Activated CD4-positive, alpha-beta T cell treated with anti-CD3 and anti-CD28 coated beads, Interleukin-2, amount 50 U/mL, for 4 hours (primary cell): ENCODE results near the gene ARFRP1.
A peak's percentile ranks its signal among the peaks of the same experiment; 100 is the strongest.
"Not testable (repeated sequence)": the region's sequence is repeated elsewhere in the genome, so short reads cannot be mapped to it uniquely, and the experiment has no call there.

ENCODE experiments used
- DNase-seq, 2 experiments: peaks; one replicate each; pipeline ENCODE4 v3.0.0-alpha.2; 2020

The ARFRP1 gene

DNA sequence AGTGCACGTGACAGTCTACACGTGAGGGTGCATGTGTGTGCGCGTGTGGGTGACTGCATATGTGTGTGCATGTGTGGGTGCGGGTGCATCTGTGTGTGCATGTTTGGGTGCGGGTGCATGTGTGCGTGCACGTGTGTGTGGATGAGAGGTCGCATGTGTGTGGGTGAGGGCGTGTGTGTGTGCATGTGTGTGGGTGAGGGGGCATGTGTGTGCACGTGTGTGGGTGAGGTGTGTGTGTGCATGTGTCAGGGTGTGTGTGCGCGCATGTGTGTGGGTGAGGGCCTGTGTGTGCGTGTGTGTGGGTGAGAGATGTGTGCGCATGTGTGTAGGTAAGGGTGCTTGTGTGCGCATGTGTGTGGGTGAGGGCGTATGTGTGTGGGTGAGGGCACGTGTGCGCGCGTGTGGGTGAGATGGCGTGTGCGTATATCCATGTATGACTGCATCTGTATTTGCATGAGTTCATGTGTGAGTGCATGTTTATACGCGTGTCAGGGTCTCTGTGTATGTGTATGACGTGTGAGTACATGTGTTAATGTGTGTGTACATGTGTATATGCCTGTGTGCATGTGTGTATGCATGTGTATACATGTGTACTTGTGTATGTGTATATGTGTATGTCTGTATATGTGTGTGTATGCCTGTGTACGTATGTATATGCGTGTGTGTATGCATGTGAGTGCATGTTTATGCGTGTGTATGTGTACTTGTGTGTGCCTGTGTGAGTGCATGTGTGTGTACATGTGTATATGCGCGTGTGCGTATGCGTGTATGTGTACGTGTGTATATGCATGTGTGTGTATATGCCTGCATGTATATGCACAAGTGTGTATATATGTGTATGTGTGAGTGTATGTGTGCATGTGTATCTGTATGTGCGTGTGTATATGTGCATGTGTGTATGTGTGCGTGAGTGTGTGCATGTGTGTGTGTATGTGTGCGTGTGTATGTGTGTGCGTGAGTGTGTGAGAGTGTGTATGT is 24.6 kb upstream of the ARFRP1 start:
- DNase-seq, result no peak

- no peak for DNase-seq
Measured at GRCh38 chr20:63731410-63731809, 23.6 kb upstream of the ARFRP1 start.

DNA sequence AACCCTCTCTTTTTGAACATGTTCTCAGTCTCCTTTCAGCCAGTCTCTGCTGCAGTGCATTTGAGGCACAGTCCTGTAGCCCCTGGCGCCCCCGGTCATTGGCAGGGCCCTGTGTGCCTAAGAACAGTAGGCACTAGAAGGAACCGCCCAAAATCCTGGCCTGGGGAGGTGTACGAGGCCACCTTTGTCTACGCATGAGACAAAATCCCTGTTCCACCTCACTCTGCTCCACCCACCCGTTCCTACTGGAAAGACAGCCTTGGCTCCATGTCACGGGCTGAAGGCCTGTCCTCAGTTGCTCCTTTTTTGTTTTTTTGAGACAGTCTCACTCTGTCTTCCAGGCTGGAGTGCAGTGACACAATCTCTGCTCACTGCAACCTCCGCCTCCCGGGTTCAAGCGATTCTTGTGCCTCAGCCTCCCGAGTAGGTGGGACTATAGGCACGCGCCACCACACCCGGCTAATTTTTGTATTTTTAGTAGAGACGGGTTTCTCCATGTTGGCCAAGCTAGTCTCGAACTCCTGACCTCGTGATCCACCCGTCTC is 22.5 kb upstream of the ARFRP1 start:
- DNase-seq, result not testable (repeated sequence)

GRCh38 chr20:63722967-63723622 is 15.3 kb upstream of the ARFRP1 start:
- DNase-seq, result not testable (repeated sequence)

GRCh38 chr20:63718996-63719395 is 11.2 kb upstream of the ARFRP1 start:
- DNase-seq, result no peak

DNA sequence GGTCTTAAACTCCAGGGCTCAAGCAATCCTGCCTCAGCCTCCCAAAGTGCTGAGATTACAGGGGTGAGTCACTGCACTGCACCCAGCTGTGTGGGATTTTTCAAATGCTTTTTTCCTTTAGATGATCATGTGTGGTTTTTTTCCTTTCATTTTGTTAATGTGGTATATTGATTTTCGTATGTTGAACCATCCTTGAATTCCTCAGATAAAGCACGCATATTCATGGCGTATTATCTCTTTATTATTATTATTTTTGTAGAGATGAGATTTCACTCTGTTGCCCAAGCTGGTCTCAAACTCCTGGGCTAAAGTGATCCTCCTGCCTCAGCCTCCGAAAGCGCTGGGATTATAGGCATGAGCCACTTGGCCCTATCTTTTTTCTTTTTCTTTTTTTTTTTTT is 7.1 kb upstream of the ARFRP1 start:
- no peak for DNase-seq

DNA sequence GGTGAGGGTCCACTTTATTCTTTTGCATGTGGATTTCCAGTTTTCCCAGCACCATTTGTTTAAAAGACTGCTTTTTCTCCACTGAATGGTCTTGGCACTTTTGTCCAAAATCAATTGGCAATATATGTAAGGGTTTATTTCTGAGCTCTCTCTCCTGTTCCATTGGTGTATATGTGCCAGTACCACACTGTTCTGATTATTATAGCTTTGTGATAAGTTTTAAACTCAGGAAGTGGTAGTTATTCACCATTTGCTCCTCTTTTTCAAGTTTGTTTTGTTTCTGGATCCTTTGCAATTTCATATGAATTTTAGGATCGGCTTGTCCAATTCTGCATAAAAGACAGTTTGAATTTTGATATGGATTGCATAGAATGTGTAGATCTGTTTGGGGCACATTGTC is 4.4 kb upstream of the ARFRP1 start:
- DNase-seq, result no peak

DNA sequence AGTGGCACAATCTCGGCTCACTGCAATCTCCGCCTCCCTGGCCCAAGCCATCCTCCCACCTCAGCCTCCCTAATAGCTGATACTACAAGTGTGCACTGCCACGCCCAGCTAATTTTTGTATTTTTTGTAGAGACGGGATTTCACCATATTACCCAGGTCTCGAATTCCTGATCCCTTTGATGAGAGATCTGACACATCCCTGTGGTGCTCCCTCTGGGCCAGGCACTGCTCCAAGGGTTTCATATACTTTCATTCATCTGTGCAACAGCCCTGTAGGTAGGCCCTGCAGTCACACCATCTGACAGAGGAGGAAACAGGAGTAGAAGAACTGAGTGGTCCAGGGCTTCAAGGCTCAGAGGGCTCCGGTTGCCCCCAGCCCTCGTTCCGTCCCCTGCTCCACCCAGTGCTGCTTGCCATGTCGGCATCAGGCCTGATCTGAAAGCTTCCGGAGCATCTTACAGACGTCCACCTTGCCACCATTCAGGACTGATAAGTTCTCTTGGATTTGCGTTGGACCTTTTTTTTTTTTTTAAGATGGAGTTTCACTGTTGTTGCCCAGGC is 3.4 kb upstream of the ARFRP1 start:
- no peak for DNase-seq

DNA sequence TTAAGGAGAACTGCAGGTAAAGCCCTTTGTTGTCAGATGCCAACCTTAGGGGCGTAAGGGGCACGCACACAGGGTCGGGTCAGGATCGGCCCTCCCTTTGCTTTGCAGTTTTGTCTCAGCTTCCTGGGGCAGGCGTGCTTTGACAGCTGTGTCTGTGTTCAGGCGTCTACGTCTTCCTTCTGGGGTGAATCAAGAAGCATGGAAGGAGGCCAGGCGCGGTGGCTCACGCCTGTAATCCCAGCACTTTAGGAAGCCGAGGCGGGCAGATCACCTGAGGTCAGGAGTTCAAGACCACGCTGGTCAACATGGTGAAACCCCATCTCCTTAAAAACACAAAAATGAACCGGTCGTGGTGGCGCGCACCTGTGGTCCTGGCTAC is 1.4 kb upstream of the ARFRP1 start:
- DNase-seq, result no peak

DNA sequence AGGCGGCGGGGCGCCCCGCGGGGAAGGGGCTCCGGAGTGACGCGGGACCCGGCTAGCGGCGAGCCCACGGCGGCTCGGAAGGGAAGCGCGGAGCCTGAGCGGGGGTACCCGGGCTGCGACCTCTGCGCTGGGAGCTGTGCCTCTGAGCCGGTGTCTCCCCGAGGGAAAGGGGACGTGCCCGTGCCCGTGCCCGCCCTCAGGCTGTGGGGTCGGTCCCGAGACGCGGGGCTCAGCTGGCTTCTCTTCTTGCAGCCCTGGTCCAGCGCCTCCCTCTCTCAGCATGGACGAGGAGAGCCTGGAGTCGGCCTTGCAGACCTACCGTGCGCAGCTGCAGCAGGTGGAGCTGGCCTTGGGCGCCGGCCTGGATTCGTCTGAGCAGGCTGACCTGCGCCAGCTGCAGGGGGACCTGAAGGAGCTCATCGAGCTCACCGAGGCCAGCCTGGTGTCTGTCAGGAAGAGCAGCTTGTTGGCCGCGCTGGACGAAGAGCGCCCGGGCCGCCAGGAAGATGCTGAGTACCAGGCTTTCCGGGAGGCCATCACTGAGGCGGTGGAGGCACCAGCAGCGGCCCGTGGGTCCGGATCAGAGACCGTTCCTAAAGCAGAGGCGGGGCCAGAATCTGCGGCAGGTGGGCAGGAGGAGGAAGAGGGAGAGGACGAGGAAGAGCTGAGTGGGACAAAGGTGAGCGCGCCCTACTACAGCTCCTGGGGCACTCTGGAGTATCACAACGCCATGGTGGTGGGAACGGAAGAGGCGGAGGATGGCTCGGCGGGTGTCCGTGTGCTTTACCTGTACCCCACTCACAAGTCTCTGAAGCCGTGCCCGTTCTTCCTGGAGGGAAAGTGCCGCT is 749 bp upstream of the ARFRP1 start:
- no peak for DNase-seq

GRCh38 chr20:63706852-63707557 is 771 bp downstream of the ARFRP1 start:
- DNase-seq, result peak; percentile 65 to 70

- DNase-seq, result no peak
Measured at GRCh38 chr20:63706027-63706695, 1.6 kb downstream of the ARFRP1 start.

- DNase-seq, result no peak
Measured at GRCh38 chr20:63705232-63706026, 2.3 kb downstream of the ARFRP1 start.

- no peak for DNase-seq
Measured at GRCh38 chr20:63704749-63705117, 3.0 kb downstream of the ARFRP1 start.

DNA sequence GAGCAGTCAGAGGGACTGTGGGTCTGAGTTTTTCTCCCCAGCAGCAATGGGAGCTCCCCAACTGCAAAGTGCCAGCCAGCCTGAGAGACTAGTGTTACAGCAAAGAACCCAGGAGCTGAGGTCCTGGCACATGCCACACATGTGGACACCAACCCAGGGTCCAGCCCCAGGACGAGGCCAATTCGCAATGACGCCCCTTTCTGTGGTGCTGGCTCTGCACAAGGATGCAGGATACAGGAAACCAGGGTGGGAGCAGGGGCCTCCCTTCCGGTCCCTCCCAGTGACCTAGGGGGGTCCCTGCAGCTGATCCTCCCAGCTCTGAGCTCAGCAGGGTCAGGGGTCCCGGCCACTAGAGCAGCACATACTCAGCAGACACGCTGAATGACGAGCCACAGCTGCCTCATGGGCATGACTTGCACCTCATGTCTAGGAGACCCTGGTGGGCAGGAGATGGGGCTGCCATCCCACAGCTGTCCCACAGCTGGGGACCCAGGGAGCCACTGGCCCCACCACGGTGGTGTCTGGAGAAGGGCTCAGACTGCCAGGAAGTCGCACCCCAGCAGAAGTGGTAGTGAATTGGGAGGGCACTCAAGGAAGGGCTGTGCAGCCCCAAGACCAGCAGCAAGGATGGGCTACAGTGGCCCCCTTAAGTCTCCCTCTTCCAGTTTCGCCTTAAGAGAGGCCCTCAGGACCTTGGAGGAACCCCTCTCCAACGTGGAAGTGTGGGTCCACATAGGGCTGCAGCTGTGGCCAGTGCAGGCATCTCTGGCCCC is 3.6 kb downstream of the ARFRP1 start:
- DNase-seq, result no peak

GRCh38 chr20:63703471-63703975 is 4.3 kb downstream of the ARFRP1 start:
- DNase-seq, result no peak

DNA sequence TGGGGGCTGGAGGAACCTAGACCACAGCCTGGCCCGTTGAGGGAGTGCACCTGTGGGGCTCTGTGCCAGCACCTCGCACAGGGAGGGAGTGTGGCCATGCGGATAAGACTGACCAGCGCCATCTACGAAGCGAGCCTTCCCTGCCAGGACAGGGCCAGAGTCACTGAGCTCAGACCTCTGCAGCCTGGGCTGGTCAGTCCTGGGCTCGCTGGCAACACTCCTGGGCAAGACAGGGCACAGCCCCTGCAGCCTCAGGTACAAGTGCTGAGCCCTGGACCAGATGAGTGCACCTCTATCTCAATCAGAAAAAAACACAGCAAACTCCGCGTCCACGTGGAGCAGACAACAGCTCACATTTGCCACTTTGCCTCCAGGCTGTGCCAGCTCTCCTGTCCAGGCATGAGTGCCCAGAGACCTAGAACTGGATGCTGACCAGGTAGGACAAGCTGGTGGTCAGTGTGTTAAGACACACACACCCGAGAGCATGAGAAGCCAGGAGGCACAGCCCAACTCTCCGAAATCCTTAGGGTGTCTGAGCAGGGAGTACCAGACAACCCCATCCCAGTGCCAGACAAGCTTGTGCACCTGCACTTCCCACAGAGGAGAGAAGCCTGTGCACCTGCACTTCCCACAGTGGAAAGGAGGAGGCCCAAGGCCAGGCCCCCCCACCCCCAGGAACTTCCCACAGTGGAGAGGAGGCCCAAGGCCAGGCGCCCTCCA is 4.9 kb downstream of the ARFRP1 start:
- no peak for DNase-seq

DNA sequence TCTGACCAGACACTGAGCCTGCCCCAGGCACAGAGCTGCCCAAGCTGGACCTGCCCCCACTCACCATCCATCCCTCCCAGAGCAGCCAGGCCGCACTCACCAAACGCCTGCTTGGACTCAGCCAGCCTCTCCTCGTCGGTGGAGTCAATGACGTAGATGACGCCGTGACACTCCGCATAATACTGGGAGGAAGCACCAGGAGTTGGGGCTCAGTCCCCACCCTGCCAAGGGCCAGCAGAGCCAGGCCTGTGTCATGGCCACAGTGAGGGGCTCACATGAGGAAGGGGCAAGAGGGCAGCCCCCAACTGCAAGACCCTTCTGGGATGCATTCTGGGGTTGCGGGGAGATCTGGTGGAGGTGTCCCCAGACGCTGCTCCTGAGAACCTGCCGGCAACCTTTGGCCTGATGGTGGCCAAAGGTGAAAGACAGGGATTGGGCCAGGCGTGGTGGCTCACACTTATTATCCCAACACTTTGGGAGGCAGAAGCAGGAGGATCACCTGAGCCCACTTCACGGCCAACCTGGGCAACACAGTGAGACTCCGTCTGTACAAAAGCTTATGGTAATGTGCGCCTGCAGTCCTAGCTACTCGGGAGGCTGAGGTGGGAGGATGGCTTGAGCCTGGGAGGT is 5.6 kb downstream of the ARFRP1 start:
- no peak for DNase-seq
